Renal pelvis (tissue), 3 donors: ENCODE data around the gene SNX12. TPM values are rescaled to one million over a fixed set of nuclear protein-coding genes. Genes with fewer than 3 reads are reported as not detected.

Source experiments
- polyA plus RNA-seq, 3 donors: library from polyadenylated mRNA; unstranded; fragments of 120-200 nt; gene quantifications; one replicate each; pipeline ENCODE4 v1.2.1, GENCODE V29; 2013; ENCODE audit not compliant: insufficient read length in 3 of 3

Gene SNX12
- polyA plus RNA-seq, 3 donors, result 53.6 to 54.2 (median 54.1) TPM

Other genes with a start within 250 kb of the SNX12 start
- gene TEX11, start 159.6 kb downstream of the SNX12 start, polyA plus RNA-seq, result under 1 TPM in 2 of 3 donors, not detected in 1; 0.04 to 0.13 TPM
- 1 to 10 TPM; 1.9 to 2.7 (median 2.5) TPM for gene SLC7A3, start 137.2 kb downstream of the SNX12 start, polyA plus RNA-seq
- 10 to 100 TPM; 24.2 to 32.6 (median 25.6) TPM for gene FOXO4, start 27.5 kb upstream of the SNX12 start, polyA plus RNA-seq
- not detected for gene CXorf65, start 38.4 kb upstream of the SNX12 start, polyA plus RNA-seq
- under 1 TPM; 0.35 to 0.81 (median 0.63) TPM for gene IL2RG, start 43.2 kb upstream of the SNX12 start, polyA plus RNA-seq
- gene MED12, start 50.3 kb upstream of the SNX12 start, polyA plus RNA-seq, result 10 to 100 TPM; 47.9 to 55.0 (median 54.9) TPM
- gene NLGN3, start 76.5 kb upstream of the SNX12 start, polyA plus RNA-seq, result 1 to 10 TPM; 4.3 to 5.8 (median 4.9) TPM
- gene GJB1, start 154.9 kb upstream of the SNX12 start, polyA plus RNA-seq, result 10 to 100 TPM; 53.5 to 58.9 (median 58.1) TPM
- gene ZMYM3, start 185.8 kb upstream of the SNX12 start, polyA plus RNA-seq, result 10 to 100 TPM; 66.3 to 71.6 (median 66.7) TPM
- gene NONO, start 215.3 kb upstream of the SNX12 start, polyA plus RNA-seq, result 100 to 1,000 TPM; 622 to 661 (median 635) TPM
- gene ITGB1BP2, start 233.4 kb upstream of the SNX12 start, polyA plus RNA-seq, result 1 to 10 TPM; 1.3 to 2.1 (median 1.6) TPM